Ovary (tissue), 9 donors: ENCODE data around the gene HSD17B14. TPM values are rescaled to one million over a fixed set of nuclear protein-coding genes. Genes with fewer than 3 reads are reported as not detected.

Experiments used
- DNase-seq, 5 donors: peaks; one replicate each; pipeline ENCODE4 v3.0.0-alpha.2; 2019 to 2020
- H3K27ac ChIP-seq, 2 donors: fragments of 200-600 bp; one replicate each; pipeline versions ENCODE4 v1.5.1 to v1.8.0; 2019 to 2022
- H3K27me3 ChIP-seq: fragments of 200-600 bp; one replicate; pipeline ENCODE4 v1.8.0; 2022
- H3K36me3 ChIP-seq: fragments of 200-600 bp; sonication (generic); one replicate; pipeline ENCODE4 v1.5.1; 2019
- H3K4me1 ChIP-seq: one replicate; pipeline ENCODE4 v1.8.1; 2013; ENCODE audit warnings: mild to moderate bottlenecking, moderate library complexity; ENCODE audit not compliant: insufficient read depth
- H3K4me3 ChIP-seq: fragments of 200-600 bp; sonication (generic); one replicate; pipeline ENCODE4 v1.5.1; 2017
- H3K9me3 ChIP-seq, 2 donors: fragments of 200-600 bp in 1 of 2; sonication (generic) in 1 of 2; one replicate each; pipeline versions ENCODE4 v1.5.1 to v1.8.1; 2013 to 2019; ENCODE audit warnings: mild to moderate bottlenecking in 1 of 2, moderate library complexity in 1 of 2
- CTCF ChIP-seq, 3 donors: fragments of 450-650 bp in 2 of 3; fragments of 200-600 bp in 1 of 3; IDR thresholded peaks; one replicate each; pipeline versions ENCODE4 v1.5.1 to v1.8.0; 2016 to 2022; ENCODE audit warnings: antibody characterized with exemption in 3 of 3, mild to moderate bottlenecking in 1 of 3
- EP300 ChIP-seq: sonication (generic); formaldehyde crosslinking; IDR thresholded peaks from one replicate; pipeline ENCODE4 v1.6.1; 2017; ENCODE audit warnings: antibody characterized with exemption
- POLR2A ChIP-seq: fragments of 450-650 bp; IDR thresholded peaks from one replicate; pipeline ENCODE4 v1.6.1; 2017; ENCODE audit warnings: antibody characterized with exemption, mild to moderate bottlenecking, moderate library complexity
- WGBS, 3 donors: extraction: QIAGEN DNeasy Blood & Tissue Kit in 1 of 3; methylation state at CpG; one replicate each; pipeline versions ENCODE4 v1.1.5 to v1.1.7; 2013 to 2017; 5-methylcytosine and 5-hydroxymethylcytosine counted together
- intact Hi-C, 4 donors: fragments of 100-400 bp; cut with DNase I; formaldehyde crosslinking; loops; one replicate each; pipeline versions ENCODE4 v1.11.0 to v1.15.1; 2022 to 2023
- polyA plus RNA-seq, 2 donors: library from polyadenylated mRNA; stranded (reverse); fragments of 200-250 nt in 1 of 2; fragments of 350-450 nt in 1 of 2; fragmentation: Illumina TruSeq in 1 of 2; extraction: RNeasy Lipid Tissue Mini Kit (QIAGEN cat#74804) in 1 of 2; gene quantifications; one replicate each; pipeline ENCODE4 v1.2.3, GENCODE V29; 2013 to 2014
- total RNA-seq, 7 donors: library from RNA; depleted of rRNA in 2 of 7; stranded (reverse); fragments of >200 nt in 2 of 7; fragmentation: NEBNext Ultra II Directional in 3 of 7; extraction: Animal tissue kit (Norgen Biotek cat#: 25700) in 3 of 7; gene quantifications; one replicate each; pipeline versions ENCODE4 v1.1.0 to v1.2.4, GENCODE V29; 2016 to 2023
- donor health status: DM: no; HTN: no; CAD: no; lungs with moderate emphysema.
- donor health status: DM: no; HTN: no; CAD: no.
- donor health status: Bipolar disorder and iron deficiency.
- donor health status: DM: yes; HTN: yes; CAD: no.
- donor health status: DM: no; HTN: no; CAD: no.
- donor health status: DM: yes; HTN: yes; CAD: no.

HSD17B14 gene
- total and polyA plus RNA-seq, 9 donors = 10.6 to 82.8 (median 46.1) TPM

- WGBS, 3 donors = 75 to 88% (median 80%) methylated on average over 5 of the region's 5 CpGs
- H3K27ac ChIP-seq = no peak overlapping the region
- TF ChIP-seq EP300 (no peak), POLR2A (no peak)
- intact Hi-C loops = no loop called here
- H3K27me3 ChIP-seq = no peaks in the 10 kb centered on the region
- H3K9me3 ChIP-seq = no peaks in the 10 kb centered on the region
- H3K4me3 ChIP-seq = no peak overlapping the region
- no peaks in the 10 kb centered on the region for H3K36me3 ChIP-seq
- DNase-seq = no peak
- peaks cover 3% of the 10 kb centered on the region for H3K4me1 ChIP-seq
Observed at GRCh38 chr19:48833049-48833448, 3.2 kb downstream of the HSD17B14 start.

- Histone ChIP-seq H3K27ac (no peak overlapping the region), H3K27me3 (no peaks in the 10 kb centered on the region), H3K4me1 (peaks cover 3% of the 10 kb centered on the region), H3K9me3 (no peaks in the 10 kb centered on the region), H3K36me3 (no peaks in the 10 kb centered on the region), H3K4me3 (no peak overlapping the region)
- WGBS, 3 donors = 94 to 96% (median 95%) methylated on average over 4 of the region's 4 CpGs
- TF ChIP-seq CTCF (IDR thresholded peaks at IDR 0.05) (no peak), EP300 (no peak), POLR2A (no peak)
- no peak for DNase-seq
- intact Hi-C loops = no loop called here
Observed at GRCh38 chr19:48830965-48831364, 5.3 kb downstream of the HSD17B14 start.

- intact Hi-C loops = no loop called here
- WGBS, 3 donors = 42 to 54% (median 49%) methylated on average over 9 of the region's 9 CpGs
- Histone ChIP-seq H3K4me3 (no peak overlapping the region), H3K36me3 (no peaks in the 10 kb centered on the region), H3K9me3 (no peaks in the 10 kb centered on the region), H3K27me3 (no peaks in the 10 kb centered on the region), H3K4me1 (no peaks in the 10 kb centered on the region), H3K27ac (no peak overlapping the region)
- DNase-seq = no peak
- TF ChIP-seq EP300 (no peak), CTCF (IDR thresholded peaks at IDR 0.05) (no peak), POLR2A (no peak)
Observed at GRCh38 chr19:48830088-48830487, 6.2 kb downstream of the HSD17B14 start.

GRCh38 chr19:48826606-48827020 lies 9.7 kb downstream of the HSD17B14 start:
- WGBS, 3 donors = 82 to 86% (median 84%) methylated on average over 8 of the region's 8 CpGs
- TF ChIP-seq EP300 (no peak), POLR2A (no peak), CTCF (IDR thresholded peaks at IDR 0.05) (no peak)
- intact Hi-C loops = no loop called here

GRCh38 chr19:48822514-48822913 lies 13.8 kb downstream of the HSD17B14 start:
- Histone ChIP-seq H3K27me3 (no peaks in the 10 kb centered on the region), H3K4me1 (peaks cover 14% of the 10 kb centered on the region), H3K9me3 (no peaks in the 10 kb centered on the region), H3K27ac (no peak overlapping the region), H3K4me3 (no peak overlapping the region), H3K36me3 (no peaks in the 10 kb centered on the region)
- DNase-seq = no peak
- intact Hi-C loops = no loop called here
- TF ChIP-seq CTCF (IDR thresholded peaks at IDR 0.05) = no peak
- WGBS, 3 donors = 99% methylated on average over 2 of the region's 2 CpGs

More at GRCh38 chr19:48826606-48827020, 9.7 kb downstream of the HSD17B14 start:
- H3K36me3 ChIP-seq = no peaks in the 10 kb centered on the region
- DNase-seq = peak in 1 of 5 donors; percentile 48
- no peaks in the 10 kb centered on the region for H3K9me3 ChIP-seq
- no peaks in the 10 kb centered on the region for H3K27me3 ChIP-seq
- peaks cover 2% of the 10 kb centered on the region for H3K4me1 ChIP-seq
- H3K4me3 ChIP-seq = no peak overlapping the region
- no peak overlapping the region for H3K27ac ChIP-seq
